ENCODE data around the gene ATP4B. TPM values are rescaled to one million over a fixed set of nuclear protein-coding genes. Genes with fewer than 3 reads are reported as not detected.
"Not testable (repeated sequence)": the region's sequence is repeated elsewhere in the genome, so short reads cannot be mapped to it uniquely, and the experiment has no call there.

The ATP4B gene
- total RNA-seq, 1 experiment from 2014 or later, result not detected

DNA sequence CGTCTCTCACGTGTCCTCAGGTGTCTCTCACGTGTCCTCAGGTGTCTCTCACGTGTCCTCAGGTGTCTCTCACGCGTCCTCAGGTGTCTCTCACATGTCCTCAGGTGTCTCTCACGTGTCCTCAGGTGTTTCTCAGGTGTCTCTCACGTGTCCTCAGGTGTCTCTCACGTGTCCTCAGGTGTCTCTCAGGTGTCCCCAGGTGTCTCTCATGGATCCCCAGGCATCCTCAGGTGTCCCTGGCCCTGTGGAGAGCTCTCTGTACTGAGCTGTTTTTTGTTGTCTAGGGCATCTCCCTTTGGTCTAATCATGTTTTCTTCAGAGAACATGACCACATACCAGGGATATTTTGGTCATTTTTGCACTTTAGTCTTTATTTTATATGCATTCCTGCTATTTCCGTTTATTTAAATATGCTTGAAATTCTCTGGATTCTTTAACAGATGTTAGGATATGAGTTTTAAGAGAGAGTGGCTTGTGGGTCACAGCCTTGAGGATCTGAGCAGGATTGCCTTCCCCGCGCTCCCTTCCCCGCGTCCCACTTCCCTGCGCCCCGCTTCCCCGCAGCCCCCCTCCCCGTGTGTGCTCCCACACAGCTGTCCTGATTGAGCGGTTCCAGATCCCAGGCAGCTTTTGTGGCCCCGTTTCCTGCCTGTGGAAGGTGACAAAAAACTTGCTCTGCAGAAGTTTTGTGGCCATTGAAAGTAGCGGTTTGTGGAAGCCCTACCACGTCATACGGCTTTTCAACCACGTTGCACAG, 31.9 kb downstream of the ATP4B start:
- DNase-seq (ENCODE audit: low spot score), result peak; percentile 54

DNA sequence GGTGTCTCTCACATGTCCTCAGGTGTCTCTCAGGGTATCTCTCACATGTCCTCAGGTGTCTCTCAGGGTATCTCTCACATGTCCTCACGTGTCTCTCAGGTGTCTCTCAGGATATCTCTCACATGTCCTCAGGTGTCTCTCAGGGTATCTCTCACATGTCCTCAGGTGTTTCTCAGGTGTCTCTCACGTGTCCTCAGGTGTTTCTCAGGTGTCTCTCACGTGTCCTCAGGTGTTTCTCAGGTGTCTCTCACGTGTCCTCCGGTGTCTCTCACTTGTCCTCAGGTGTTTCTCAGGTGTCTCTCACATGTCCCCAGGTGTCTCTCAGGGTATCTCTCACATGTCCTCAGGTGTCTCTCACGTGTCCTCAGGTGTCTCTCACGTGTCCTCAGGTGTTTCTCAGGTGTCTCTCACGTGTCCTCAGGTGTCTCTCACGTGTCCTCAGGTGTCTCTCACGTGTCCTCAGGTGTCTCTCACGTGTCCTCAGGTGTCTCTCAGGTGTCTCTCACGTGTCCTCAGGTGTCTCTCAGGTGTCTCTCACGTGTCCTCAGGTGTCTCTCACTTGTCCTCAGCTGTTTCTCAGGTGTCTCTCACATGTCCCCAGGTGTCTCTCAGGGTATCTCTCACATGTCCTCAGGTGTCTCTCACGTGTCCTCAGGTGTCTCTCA, 33.2 kb downstream of the ATP4B start:
- DNase-seq (ENCODE audit: low spot score), result not testable (repeated sequence)

DNA sequence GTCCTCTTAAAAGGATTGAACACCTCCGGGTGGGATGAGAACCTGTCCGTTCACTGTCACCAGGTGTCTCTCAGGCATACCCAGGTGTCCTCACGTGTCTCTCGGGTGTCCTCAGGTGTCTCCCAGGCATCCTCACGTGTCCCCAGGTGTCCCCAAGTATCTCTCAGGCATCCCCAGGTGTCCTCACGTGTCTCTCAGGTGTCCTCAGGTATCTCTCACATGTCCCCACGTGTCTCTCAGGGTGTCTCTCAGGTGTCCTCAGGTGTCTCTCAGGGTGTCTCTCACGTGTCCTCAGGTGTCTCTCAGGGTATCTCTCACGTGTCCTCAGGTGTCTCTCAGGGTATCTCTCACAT, 33.8 kb downstream of the ATP4B start:
- DNase-seq (ENCODE audit: low spot score), result no peak

GRCh38 chr13:113623491-113624234, 34.3 kb downstream of the ATP4B start:
- DNase-seq (ENCODE audit: low spot score), result no peak

- DNase-seq (ENCODE audit: low spot score), result no peak
Observed at GRCh38 chr13:113622791-113623490, 35.1 kb downstream of the ATP4B start.

DNA sequence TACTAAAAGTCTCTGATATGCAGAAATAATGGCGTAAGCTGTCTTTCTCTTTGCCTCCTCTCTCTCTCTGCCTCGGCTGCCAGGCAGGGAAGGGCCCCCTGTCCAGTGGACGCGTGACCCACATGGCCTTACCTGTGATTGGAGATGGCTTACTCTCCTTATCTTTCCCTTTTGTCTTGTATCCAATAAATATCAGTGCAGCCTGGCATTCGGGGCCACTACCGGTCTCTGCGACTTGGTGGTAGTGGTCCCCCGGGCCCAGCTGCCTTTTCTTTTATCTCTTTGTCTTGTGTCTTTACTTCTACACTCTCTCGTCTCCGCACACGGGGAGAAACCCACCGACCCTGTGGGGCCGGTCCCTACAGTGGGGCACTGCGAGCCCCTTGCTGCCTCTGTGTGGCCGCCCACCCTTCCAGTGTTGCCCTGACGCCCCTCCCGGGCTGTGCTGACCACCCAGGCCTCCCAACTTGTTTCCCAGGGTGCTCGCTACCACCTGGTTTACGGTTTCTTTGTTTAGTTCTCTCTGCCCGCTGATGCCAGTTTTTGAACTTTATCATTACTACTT, 35.9 kb downstream of the ATP4B start:
- not testable (repeated sequence) for DNase-seq (ENCODE audit: low spot score)

DNA sequence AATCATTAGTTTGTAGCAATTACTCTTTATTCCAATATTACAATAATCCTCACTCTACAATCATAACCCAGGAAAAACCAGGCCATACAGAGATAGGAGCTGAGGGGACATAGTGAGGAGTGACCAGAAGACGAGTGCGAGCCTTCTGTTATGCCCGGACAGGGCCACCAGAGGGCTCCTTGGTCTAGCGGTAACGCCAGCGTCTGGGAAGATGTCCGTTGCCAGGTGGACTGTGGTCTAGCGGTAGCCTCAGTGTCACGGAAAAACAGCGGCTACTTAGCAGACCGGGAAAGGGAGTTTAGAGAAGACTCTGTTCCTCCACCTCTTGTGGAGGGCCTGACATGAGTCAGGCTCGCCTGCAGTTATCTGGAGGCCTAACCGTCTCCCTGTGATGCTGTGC, 36.5 kb downstream of the ATP4B start:
- peak; percentile 43 for DNase-seq (ENCODE audit: low spot score)

GRCh38 chr13:113621046-113621445, 37.0 kb downstream of the ATP4B start:
- no peak for DNase-seq (ENCODE audit: low spot score)

DNA sequence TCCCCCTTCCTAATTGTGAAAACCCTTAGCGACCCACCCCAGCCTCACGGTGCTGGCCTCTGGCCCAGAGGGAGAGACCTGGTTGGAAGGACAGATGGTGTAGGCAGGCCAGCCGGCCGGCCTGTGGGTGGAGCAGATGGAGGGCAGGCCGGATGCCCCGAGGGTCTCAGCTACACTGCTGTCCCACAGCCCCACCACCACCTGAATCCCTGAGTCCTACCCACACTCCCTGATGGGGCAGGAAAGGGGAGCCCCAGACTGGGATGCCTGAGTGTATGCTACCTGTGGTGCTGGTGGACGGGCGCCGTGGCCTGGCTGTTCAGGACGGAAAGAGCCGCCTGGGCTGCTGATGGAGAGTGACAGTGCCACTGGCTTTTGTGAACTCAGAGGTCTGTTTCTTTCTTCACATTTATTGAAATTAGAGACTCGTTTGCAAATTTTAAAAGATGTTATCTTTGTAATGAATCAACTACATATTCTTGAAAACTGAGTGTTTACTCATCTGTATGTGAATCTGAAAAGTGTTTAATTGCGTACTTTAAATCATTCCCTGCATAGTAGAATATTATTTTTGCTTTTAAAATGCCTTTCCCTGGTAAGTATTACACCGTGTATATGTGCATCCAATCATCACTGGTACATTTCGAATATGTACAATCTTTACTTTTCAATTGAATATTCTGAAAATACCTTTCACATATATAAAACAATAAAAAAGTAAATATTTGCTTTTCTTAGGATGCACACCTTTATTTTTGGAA, 37.8 kb downstream of the ATP4B start:
- no peak for DNase-seq (ENCODE audit: low spot score)

GRCh38 chr13:113618455-113618854, 39.5 kb downstream of the ATP4B start:
- no peak for DNase-seq (ENCODE audit: low spot score)

- DNase-seq (ENCODE audit: low spot score), result no peak
Observed at GRCh38 chr13:113617961-113618360, 40.0 kb downstream of the ATP4B start.

DNA sequence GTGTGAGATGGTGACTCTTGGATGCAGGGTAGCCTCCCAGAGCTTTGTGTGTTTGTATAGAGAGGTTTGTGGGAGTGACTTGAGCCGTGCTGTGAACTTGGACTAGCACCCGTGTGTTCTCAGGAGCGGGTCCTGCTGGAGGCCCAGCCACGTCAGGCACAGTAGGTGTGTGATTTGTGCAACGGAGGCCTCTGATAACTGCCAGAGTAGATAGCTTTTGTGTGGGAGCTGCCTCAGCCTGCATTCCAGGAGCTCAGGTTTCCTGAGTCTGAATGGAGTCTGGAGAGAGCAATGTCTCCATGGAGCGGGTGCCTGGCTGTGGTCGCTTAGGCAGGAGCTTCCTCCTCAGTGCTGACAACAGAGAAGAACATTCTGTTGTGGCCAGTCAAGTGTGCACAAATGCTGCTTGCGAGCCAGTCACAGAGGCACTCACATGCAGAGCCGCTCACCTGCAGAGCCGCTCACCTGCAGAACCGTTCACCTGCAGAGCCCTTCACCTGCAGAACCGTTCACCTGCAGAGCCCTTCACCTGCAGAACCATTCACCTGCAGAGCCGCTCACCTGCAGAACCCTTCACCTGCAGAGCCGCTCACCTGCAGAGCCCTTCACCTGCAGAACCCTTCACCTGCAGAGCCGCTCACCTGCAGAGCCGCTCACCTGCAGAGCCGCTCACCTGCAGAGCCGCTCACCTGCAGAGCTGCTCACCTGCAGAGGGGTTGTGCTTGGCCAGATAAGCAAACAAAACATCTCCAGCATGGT, 40.8 kb downstream of the ATP4B start:
- no peak for DNase-seq (ENCODE audit: low spot score)

GRCh38 chr13:113616281-113616906, 41.6 kb downstream of the ATP4B start:
- DNase-seq (ENCODE audit: low spot score), result no peak

GRCh38 chr13:113613789-113614379, 44.1 kb downstream of the ATP4B start:
- no peak for DNase-seq (ENCODE audit: low spot score)

- DNase-seq (ENCODE audit: low spot score), result no peak
Observed at GRCh38 chr13:113612607-113613006, 45.4 kb downstream of the ATP4B start.

- DNase-seq (ENCODE audit: low spot score), result no peak
Observed at GRCh38 chr13:113611996-113612395, 46.0 kb downstream of the ATP4B start.

DNA sequence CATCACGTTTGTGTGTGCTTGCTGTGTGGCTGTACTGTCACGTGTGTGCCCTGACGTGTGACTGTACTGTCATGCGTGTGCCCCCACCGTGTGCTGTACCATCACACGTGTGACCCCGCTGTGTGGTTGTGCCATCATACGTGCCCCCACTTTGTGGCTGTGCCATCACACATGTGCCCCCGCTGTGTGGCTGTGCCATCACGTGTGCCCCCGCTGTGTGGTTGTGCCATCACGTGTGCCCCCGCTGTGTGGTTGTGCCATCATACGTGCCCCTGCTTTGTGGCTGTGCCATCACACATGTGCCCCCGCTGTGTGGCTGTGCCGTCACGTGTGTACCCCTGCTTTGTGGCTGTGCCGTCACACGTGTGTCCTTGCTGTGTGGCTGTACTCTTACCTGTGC, 47.7 kb downstream of the ATP4B start:
- no peak for DNase-seq (ENCODE audit: low spot score)

DNA sequence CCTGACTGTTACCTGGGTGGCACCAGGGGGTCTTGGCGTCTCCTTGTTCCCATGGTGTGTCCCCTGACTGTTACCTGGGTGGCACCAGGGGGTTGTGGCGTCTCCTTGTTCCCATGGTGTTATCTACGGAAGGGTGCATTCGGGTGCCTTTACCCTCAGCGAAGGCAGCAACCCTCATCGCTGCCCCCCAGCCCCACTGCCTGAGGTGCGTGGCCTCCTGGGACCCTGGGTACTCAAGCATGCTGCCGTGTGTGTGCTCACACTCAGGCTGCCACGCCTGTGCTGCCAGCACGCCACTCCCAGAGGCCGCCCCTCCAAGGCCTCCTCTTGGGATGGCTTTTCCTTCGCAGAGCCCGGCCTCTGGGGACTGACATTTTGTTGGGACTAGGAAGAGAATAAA, 48.4 kb downstream of the ATP4B start:
- DNase-seq (ENCODE audit: low spot score), result no peak

- no peak for DNase-seq (ENCODE audit: low spot score)
Observed at GRCh38 chr13:113608967-113609533, 48.9 kb downstream of the ATP4B start.
